Measurements from ENCODE around the gene SEC62. TPM values are rescaled to one million over a fixed set of nuclear protein-coding genes. Genes with fewer than 3 reads are reported as not detected.
A peak's percentile ranks its signal among the peaks of the same experiment; 100 is the strongest.

Gene SEC62, protein sequence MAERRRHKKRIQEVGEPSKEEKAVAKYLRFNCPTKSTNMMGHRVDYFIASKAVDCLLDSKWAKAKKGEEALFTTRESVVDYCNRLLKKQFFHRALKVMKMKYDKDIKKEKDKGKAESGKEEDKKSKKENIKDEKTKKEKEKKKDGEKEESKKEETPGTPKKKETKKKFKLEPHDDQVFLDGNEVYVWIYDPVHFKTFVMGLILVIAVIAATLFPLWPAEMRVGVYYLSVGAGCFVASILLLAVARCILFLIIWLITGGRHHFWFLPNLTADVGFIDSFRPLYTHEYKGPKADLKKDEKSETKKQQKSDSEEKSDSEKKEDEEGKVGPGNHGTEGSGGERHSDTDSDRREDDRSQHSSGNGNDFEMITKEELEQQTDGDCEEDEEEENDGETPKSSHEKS
- total RNA-seq: 157 TPM
- long read RNA-seq, full-length matches to known transcripts: 147 of 235 reads
- long read RNA-seq, partial matches to known transcripts: 66 of 235 reads
- long read RNA-seq, other reads (novel, unspliced or antisense): 22 of 235 reads

GRCh38 chr3:169966428-169966950, at the start of gene SEC62:
SEC62 (plus strand) TSS chr3:169966807; CDS start chr3:169966823, 16 bp downstream.
- ATAC-seq: peak; percentile 98
- no peaks in the 10 kb centered on the region for H3K27me3 ChIP-seq
- no peaks in the 10 kb centered on the region for H3K9me3 ChIP-seq
- peaks cover 41% of the 10 kb centered on the region for H3K4me1 ChIP-seq
- DNase-seq: peak; percentile 97
- peak within 1 kb of the TSS; percentile 94 for H3K27ac ChIP-seq
- intact Hi-C loops (cut with DNase I): no loop called here
- TF ChIP-seq, protein P1, sequence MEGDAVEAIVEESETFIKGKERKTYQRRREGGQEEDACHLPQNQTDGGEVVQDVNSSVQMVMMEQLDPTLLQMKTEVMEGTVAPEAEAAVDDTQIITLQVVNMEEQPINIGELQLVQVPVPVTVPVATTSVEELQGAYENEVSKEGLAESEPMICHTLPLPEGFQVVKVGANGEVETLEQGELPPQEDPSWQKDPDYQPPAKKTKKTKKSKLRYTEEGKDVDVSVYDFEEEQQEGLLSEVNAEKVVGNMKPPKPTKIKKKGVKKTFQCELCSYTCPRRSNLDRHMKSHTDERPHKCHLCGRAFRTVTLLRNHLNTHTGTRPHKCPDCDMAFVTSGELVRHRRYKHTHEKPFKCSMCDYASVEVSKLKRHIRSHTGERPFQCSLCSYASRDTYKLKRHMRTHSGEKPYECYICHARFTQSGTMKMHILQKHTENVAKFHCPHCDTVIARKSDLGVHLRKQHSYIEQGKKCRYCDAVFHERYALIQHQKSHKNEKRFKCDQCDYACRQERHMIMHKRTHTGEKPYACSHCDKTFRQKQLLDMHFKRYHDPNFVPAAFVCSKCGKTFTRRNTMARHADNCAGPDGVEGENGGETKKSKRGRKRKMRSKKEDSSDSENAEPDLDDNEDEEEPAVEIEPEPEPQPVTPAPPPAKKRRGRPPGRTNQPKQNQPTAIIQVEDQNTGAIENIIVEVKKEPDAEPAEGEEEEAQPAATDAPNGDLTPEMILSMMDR (IDR thresholded peaks at IDR 0.05): peak; percentile 46
- peak within 1 kb of the TSS; percentile 78 for H3K4me3 ChIP-seq
- H3K36me3 ChIP-seq: no peaks in the 10 kb centered on the region

- TF ChIP-seq, protein P1 (IDR thresholded peaks at IDR 0.05): no peak
- DNase-seq: no peak
- intact Hi-C loops (cut with DNase I): no loop called here
- H3K9me3 ChIP-seq: no peaks in the 10 kb centered on the region
- H3K4me3 ChIP-seq: no peak overlapping the region
- ATAC-seq: peak; percentile 32
- no peaks in the 10 kb centered on the region for H3K4me1 ChIP-seq
- H3K36me3 ChIP-seq: no peaks in the 10 kb centered on the region
- no peaks in the 10 kb centered on the region for H3K27me3 ChIP-seq
- no peak overlapping the region for H3K27ac ChIP-seq
These were observed 43.4 kb upstream of the SEC62 start for GRCh38 chr3:169923189-169923588.

GRCh38 chr3:169923831-169924230, 42.8 kb upstream of the SEC62 start:
- H3K27me3 ChIP-seq: no peaks in the 10 kb centered on the region
- no peaks in the 10 kb centered on the region for H3K4me1 ChIP-seq
- no peaks in the 10 kb centered on the region for H3K9me3 ChIP-seq
- no peak for ATAC-seq
- no peaks in the 10 kb centered on the region for H3K36me3 ChIP-seq
- DNase-seq: no peak
- H3K4me3 ChIP-seq: no peak overlapping the region
- intact Hi-C loops (cut with DNase I): no loop called here
- TF ChIP-seq, protein P1 (IDR thresholded peaks at IDR 0.05): no peak
- no peak overlapping the region for H3K27ac ChIP-seq

DNA sequence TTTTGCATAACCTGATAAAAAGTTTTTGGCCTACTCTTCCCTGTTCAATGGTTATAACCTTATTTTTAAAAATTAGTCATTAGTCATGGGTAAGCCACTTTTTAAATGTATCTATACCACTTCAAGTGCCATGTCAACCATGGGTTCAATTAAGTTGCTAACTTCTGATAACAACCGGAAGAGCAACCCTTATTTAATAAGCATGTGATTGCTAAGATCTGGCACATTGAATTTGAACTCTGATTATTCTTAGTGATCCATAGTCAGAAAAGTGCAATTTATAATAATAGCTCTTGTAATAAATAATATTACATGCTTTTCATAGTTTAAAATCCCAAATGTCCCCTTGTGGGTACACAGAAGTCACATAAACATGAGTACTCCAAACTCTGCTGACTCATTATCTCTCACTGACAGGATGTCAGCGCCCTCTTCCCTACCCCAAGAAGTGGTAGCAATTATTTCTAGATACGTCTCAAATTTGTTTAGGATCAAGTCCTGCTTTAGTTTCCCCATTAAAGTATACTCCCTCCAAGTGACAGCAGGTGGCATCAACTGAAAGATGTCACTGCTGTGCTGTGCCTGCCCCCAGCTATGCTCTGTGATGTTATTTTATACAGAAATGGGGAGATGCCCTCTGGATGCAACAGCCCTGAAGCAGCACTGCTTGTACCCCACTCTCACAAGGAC, 36.6 kb upstream of the SEC62 start:
- ATAC-seq (peak; percentile 50), DNase-seq (no peak)
- intact Hi-C loops (cut with DNase I): no loop called here
- no peaks in the 10 kb centered on the region for H3K4me1 ChIP-seq
- TF ChIP-seq, protein P1 (IDR thresholded peaks at IDR 0.05): no peak
- H3K27me3 ChIP-seq: no peaks in the 10 kb centered on the region
- no peak overlapping the region for H3K27ac ChIP-seq
- no peaks in the 10 kb centered on the region for H3K36me3 ChIP-seq
- no peaks in the 10 kb centered on the region for H3K9me3 ChIP-seq
- H3K4me3 ChIP-seq: no peak overlapping the region

GRCh38 chr3:169930843-169931242, 35.8 kb upstream of the SEC62 start:
- TF ChIP-seq, protein P1 (IDR thresholded peaks at IDR 0.05): no peak
- Histone ChIP-seq H3K27ac (no peak overlapping the region), H3K4me3 (no peak overlapping the region), H3K9me3 (no peaks in the 10 kb centered on the region), H3K4me1 (no peaks in the 10 kb centered on the region), H3K27me3 (no peaks in the 10 kb centered on the region), H3K36me3 (no peaks in the 10 kb centered on the region)
- intact Hi-C loops (cut with DNase I): no loop called here
- ATAC-seq (no peak), DNase-seq (no peak)
